CD14-positive monocyte (primary cell): ENCODE data around the gene PARP14. TPM values are rescaled to one million over a fixed set of nuclear protein-coding genes. Genes with fewer than 3 reads are reported as not detected.
"Not testable (repeated sequence)": the region's sequence is repeated elsewhere in the genome, so short reads cannot be mapped to it uniquely, and the experiment has no call there.

Source experiments
- DNase-seq, 3 donors: peaks; one replicate each; pipeline ENCODE4 v3.0.0-alpha.2; 2011 to 2022
- H2AFZ ChIP-seq: 2 replicates; pipeline ENCODE4 v1.6.0; 2012; ENCODE audit warnings: mild to moderate bottlenecking, low read depth, low read length, inconsistent platforms; ENCODE audit not compliant: insufficient read depth, poor library complexity, severe bottlenecking
- H3K27ac ChIP-seq, 2 donors: 1 replicate in 1 of 2; 2 replicates in 1 of 2; pipeline ENCODE4 v1.5.1; 2012 to 2013; ENCODE audit warnings: low read length in 2 of 2, control low read depth in 1 of 2, inconsistent platforms in 1 of 2, low read depth in 1 of 2, mild to moderate bottlenecking in 1 of 2
- H3K27me3 ChIP-seq, 2 donors: one replicate each; pipeline versions ENCODE4 v1.6.0 to v1.6.1; 2011 to 2013; ENCODE audit warnings: low read length in 2 of 2; ENCODE audit not compliant: control insufficient read depth in 2 of 2, insufficient read depth in 2 of 2
- H3K36me3 ChIP-seq, 2 donors: replicated peaks in 1 of 2; 1 replicate in 1 of 2; 2 replicates in 1 of 2; pipeline versions ENCODE4 v1.5.1 to v1.6.1; 2012 to 2013; ENCODE audit warnings: low read length in 2 of 2, control low read depth in 1 of 2, inconsistent platforms in 1 of 2, mild to moderate bottlenecking in 1 of 2; ENCODE audit not compliant: insufficient read depth in 2 of 2, control insufficient read depth in 1 of 2
- H3K4me1 ChIP-seq, 2 donors: 1 replicate in 1 of 2; 2 replicates in 1 of 2; pipeline versions ENCODE4 v1.5.1 to v1.6.1; 2012 to 2013; ENCODE audit warnings: low read length in 2 of 2, control low read depth in 1 of 2, inconsistent platforms in 1 of 2, mild to moderate bottlenecking in 1 of 2, moderate library complexity in 1 of 2; ENCODE audit not compliant: insufficient read depth in 2 of 2, control insufficient read depth in 1 of 2
- H3K4me2 ChIP-seq: replicated peaks from 2 replicates; pipeline ENCODE3; 2012; ENCODE audit warnings: low read length, moderate library complexity, mild to moderate bottlenecking; ENCODE audit not compliant: poor library complexity, severe bottlenecking; ENCODE audit errors: extremely low read depth
- H3K4me3 ChIP-seq, 3 experiments: fragments of 200-600 bp in 1 of 3; sonication (generic) in 1 of 3; replicated peaks in 1 of 3; 1 replicate in 2 of 3; 2 replicates in 1 of 3; pipeline ENCODE4 v1.5.1; 2011 to 2013; ENCODE audit warnings: low read length in 3 of 3, mild to moderate bottlenecking in 3 of 3, control low read depth in 2 of 3, low read depth in 2 of 3, inconsistent platforms in 1 of 3, moderate library complexity in 1 of 3
- H3K79me2 ChIP-seq: 2 replicates; pipeline ENCODE4 v1.6.0; 2012; ENCODE audit warnings: mild to moderate bottlenecking, control low read depth, inconsistent platforms, low read length, moderate library complexity; ENCODE audit not compliant: insufficient read depth
- H3K9ac ChIP-seq: 2 replicates; pipeline ENCODE4 v1.6.0; 2017; ENCODE audit warnings: low read length, mild to moderate bottlenecking; ENCODE audit not compliant: insufficient read depth, poor library complexity, severe bottlenecking
- H3K9me3 ChIP-seq, 2 donors: replicated peaks in 1 of 2; 1 replicate in 1 of 2; 2 replicates in 1 of 2; pipeline versions ENCODE4 v1.5.1 to v1.6.1; 2012 to 2013; ENCODE audit warnings: low read length in 2 of 2, control low read depth in 1 of 2; ENCODE audit not compliant: control insufficient read depth in 1 of 2, insufficient read depth in 1 of 2
- H4K20me1 ChIP-seq: 2 replicates; pipeline ENCODE4 v1.6.0; 2012; ENCODE audit warnings: mild to moderate bottlenecking, low read length, control low read depth, moderate library complexity; ENCODE audit not compliant: insufficient read depth
- H3K27ac Mint-ChIP-seq, 7 donors: one replicate each; pipeline ENCODE4 v1.8.0; 2020; ENCODE audit warnings: mild to moderate bottlenecking in 7 of 7, mixed read lengths in 7 of 7, moderate library complexity in 6 of 7, inconsistent platforms in 2 of 7
- H3K27me3 Mint-ChIP-seq, 3 donors: one replicate each; pipeline ENCODE4 v1.8.0; 2021 to 2022; ENCODE audit warnings: low read depth in 3 of 3, mild to moderate bottlenecking in 3 of 3, mixed read lengths in 3 of 3, moderate library complexity in 3 of 3, inconsistent platforms in 1 of 3
- H3K36me3 Mint-ChIP-seq, 2 donors: one replicate each; pipeline ENCODE4 v1.8.0; 2020; ENCODE audit warnings: mixed read lengths in 2 of 2, inconsistent platforms in 1 of 2, mild to moderate bottlenecking in 1 of 2
- H3K4me1 Mint-ChIP-seq: one replicate; pipeline ENCODE4 v1.8.0; 2020; ENCODE audit warnings: mild to moderate bottlenecking, mixed read lengths
- H3K4me3 Mint-ChIP-seq, 2 donors: one replicate each; pipeline ENCODE4 v1.8.0; 2020; ENCODE audit warnings: mild to moderate bottlenecking in 2 of 2, mixed read lengths in 2 of 2, moderate library complexity in 1 of 2
- H3K9me3 Mint-ChIP-seq, 7 donors: one replicate each; pipeline ENCODE4 v1.8.0; 2020 to 2022; ENCODE audit warnings: mixed read lengths in 7 of 7, mild to moderate bottlenecking in 6 of 7, moderate library complexity in 6 of 7, inconsistent platforms in 2 of 7
- WGBS: methylation state at CpG from one replicate; pipeline ENCODE4 v1.1.5; 2013; ENCODE audit warnings: missing lambda C conversion rate; ENCODE audit not compliant: insufficient coverage; 5-methylcytosine and 5-hydroxymethylcytosine counted together
- intact Hi-C, 2 donors: fragments of 100-400 bp; cut with micrococcal nuclease; formaldehyde crosslinking; loops; one replicate each; pipeline versions ENCODE4 v1.15.0 to v1.15.1; 2023
- polyA plus RNA-seq, 3 donors: library from polyadenylated mRNA; depleted of rRNA in 1 of 3; unstranded in 2 of 3; stranded (reverse) in 1 of 3; fragments of 300-500 nt in 2 of 3; fragments of >200 nt in 1 of 3; fragmentation: Illumina TruSeq in 2 of 3; gene quantifications; 1 replicate in 2 of 3; 2 replicates in 1 of 3; pipeline ENCODE4 v1.2.3, GENCODE V29; 2012 to 2021
- TF ChIP-seq, protein P1 (sequence below): fragments of 200-600 bp; IDR thresholded peaks from one replicate; pipeline ENCODE4 v1.8.0; 2022; ENCODE audit warnings: antibody characterized with exemption, mild to moderate bottlenecking

PARP14 gene
- polyA plus RNA-seq, 3 donors, result 22.1 to 68.8 (median 26.9) TPM

DNA sequence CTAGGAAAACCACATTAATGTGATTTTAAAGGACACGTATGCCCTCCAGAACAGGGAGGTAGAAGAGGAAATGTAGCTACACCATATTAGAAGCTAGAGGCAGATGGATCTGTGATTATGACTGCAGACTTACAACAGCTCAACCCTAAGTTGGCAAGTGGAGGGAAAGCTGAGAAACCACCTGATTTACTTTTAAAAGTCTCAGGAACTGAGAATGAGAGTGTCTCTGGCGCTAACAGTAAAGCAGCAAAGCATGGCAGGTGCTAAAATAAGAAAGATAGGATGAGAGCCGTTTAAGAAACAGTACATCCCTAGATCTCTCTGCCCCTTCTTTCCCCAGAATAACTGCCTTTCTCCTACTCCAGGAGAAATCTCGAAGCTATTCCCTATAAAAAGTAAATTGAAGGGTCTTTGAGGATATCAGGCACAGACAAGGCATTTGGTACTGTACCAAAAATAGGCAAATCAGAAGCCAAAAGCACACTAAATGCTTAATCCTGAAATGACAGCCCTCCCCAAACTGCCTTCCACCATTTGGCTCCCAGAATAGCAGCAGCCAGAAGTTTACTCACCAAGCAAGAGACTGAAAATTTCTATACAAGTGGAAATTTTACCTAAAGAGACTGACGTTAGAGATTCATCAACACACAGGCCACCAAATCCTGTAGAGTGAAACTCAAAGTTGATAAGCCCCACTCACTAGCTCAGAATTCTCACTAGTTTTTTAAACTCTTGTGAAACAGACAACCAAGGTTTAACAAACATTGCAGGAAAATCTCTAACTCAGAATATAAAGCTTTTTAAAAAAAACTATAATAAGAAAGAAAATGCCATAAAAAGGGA, 34.3 kb upstream of the PARP14 start:
- Histone ChIP-seq H4K20me1 (no peaks in the 10 kb centered on the region), H3K27me3 (no peaks in the 10 kb centered on the region), H3K27ac (peak overlapping the region in 1 of 2 donors; percentile 49), H2AFZ (peak overlapping the region; percentile 81), H3K4me3 (peak overlapping the region in 1 of 3 experiments; percentile 38), H3K9me3 (no peaks in the 10 kb centered on the region), H3K79me2 (no peaks in the 10 kb centered on the region), H3K4me1 (peaks cover 0 to 8% of the 10 kb centered on the region in 2 donors), H3K36me3 (no peaks in the 10 kb centered on the region), H3K9ac (no peak overlapping the region), H3K4me2 (peak overlapping the region; percentile 45)
- Mint-ChIP-seq H3K4me3 (peak overlapping the region in 1 of 2 donors; percentile 62), H3K9me3 (peaks cover 0 to 3% (median 0%) of the 10 kb centered on the region in 7 donors), H3K4me1 (peaks cover 3% of the 10 kb centered on the region), H3K27me3 (peaks cover 0 to 12% (median 1%) of the 10 kb centered on the region in 3 donors), H3K36me3 (no peaks in the 10 kb centered on the region), H3K27ac (peak overlapping the region in 2 of 7 donors; percentile 24 to 55)
- 80% methylated on average over 1 of the region's 5 CpGs for WGBS
- intact Hi-C loops, result no loop called here
- TF ChIP-seq, protein P1, sequence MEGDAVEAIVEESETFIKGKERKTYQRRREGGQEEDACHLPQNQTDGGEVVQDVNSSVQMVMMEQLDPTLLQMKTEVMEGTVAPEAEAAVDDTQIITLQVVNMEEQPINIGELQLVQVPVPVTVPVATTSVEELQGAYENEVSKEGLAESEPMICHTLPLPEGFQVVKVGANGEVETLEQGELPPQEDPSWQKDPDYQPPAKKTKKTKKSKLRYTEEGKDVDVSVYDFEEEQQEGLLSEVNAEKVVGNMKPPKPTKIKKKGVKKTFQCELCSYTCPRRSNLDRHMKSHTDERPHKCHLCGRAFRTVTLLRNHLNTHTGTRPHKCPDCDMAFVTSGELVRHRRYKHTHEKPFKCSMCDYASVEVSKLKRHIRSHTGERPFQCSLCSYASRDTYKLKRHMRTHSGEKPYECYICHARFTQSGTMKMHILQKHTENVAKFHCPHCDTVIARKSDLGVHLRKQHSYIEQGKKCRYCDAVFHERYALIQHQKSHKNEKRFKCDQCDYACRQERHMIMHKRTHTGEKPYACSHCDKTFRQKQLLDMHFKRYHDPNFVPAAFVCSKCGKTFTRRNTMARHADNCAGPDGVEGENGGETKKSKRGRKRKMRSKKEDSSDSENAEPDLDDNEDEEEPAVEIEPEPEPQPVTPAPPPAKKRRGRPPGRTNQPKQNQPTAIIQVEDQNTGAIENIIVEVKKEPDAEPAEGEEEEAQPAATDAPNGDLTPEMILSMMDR, result no peak
- DNase-seq, result no peak

- not testable (repeated sequence) for H3K9me3 ChIP-seq, H3K4me2 ChIP-seq, H4K20me1 ChIP-seq, H2AFZ ChIP-seq, H3K36me3 ChIP-seq, H3K36me3 Mint-ChIP-seq, H3K4me1 Mint-ChIP-seq, H3K27ac ChIP-seq, H3K9ac ChIP-seq, H3K4me3 Mint-ChIP-seq, H3K27me3 Mint-ChIP-seq, H3K4me1 ChIP-seq, H3K9me3 Mint-ChIP-seq, H3K27ac Mint-ChIP-seq, H3K79me2 ChIP-seq, DNase-seq, H3K27me3 ChIP-seq, H3K4me3 ChIP-seq
- WGBS, result 94% methylated on average over 7 of the region's 11 CpGs
- intact Hi-C loops, result loop anchor here in 1 of 2 donors (5.0 kb wide), 1 partner anchor 669 kb away; no protein-coding TSS in a partner anchor
Observed at GRCh38 chr3:122651233-122651907, 29.3 kb upstream of the PARP14 start.

DNA sequence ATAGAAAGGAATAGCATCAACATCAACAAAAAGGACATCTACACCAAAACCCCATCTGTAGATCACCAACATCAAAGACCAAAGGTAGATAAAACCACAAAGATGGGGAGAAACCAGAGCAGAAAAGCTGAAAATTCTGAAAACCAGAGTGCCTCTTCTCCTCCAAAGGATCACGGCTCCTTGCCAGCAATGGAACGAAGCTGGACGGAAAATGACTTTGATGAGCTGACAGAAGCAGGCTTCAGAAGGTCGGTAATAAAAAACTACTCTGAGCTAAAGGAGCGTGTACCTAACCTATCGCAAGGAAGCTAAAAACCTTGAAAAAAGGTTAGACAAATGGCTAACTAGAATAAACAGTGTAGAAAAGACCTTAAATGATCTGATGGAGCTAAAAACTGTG, 28.7 kb upstream of the PARP14 start:
- DNase-seq, H3K27me3 Mint-ChIP-seq, H3K36me3 ChIP-seq, H3K27ac ChIP-seq, H3K27ac Mint-ChIP-seq, H4K20me1 ChIP-seq, H3K36me3 Mint-ChIP-seq, H3K27me3 ChIP-seq, H3K4me1 Mint-ChIP-seq, H3K4me1 ChIP-seq, H2AFZ ChIP-seq, H3K79me2 ChIP-seq, H3K4me2 ChIP-seq, H3K4me3 Mint-ChIP-seq, H3K4me3 ChIP-seq, H3K9ac ChIP-seq, H3K9me3 Mint-ChIP-seq, H3K9me3 ChIP-seq: not testable (repeated sequence)
- intact Hi-C loops, result loop anchor here in 1 of 2 donors (5.0 kb wide), 1 partner anchor 670 kb away; no protein-coding TSS in a partner anchor
- WGBS, result 86% methylated on average over 5 of the region's 6 CpGs
